HG03354 (cell line): Measurements from ENCODE around the gene SLC35F6.
A peak's percentile ranks its signal among the peaks of the same experiment; 100 is the strongest.
"Not testable (repeated sequence)": the region's sequence is repeated elsewhere in the genome, so short reads cannot be mapped to it uniquely, and the experiment has no call there.

Experiments used
- ATAC-seq: cut with Tn5 transposase; IDR thresholded peaks from one replicate; pipeline ENCODE4 v1.9.1; 2021; ENCODE audit warnings: mild to moderate bottlenecking; ENCODE audit not compliant: unreplicated experiment, poor library complexity, severe bottlenecking

The SLC35F6 gene

GRCh38 chr2:26754539-26754938, 9.5 kb upstream of the SLC35F6 start:
- ATAC-seq = no peak

- no peak for ATAC-seq
Observed at GRCh38 chr2:26754972-26755670, 9.0 kb upstream of the SLC35F6 start.

DNA sequence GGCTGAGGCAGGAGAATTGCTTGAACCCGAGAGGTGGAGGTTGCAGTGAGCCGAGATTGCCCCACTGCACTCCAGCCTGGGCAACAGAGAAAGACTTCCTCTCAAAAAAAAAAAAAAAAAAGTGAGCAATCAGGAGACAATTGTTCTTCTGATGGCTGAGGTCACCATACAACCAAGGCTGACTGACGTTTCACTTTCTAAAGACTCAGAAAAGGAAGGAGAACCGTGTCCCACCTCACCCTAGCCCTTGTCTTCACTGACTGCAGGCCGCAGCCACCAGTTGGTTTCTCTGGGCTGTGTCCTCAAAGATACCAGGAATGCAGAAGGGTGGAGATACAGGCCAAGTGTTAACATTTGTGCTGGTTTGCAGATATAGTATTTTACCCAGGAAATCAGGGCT, 7.7 kb upstream of the SLC35F6 start:
- no peak for ATAC-seq

DNA sequence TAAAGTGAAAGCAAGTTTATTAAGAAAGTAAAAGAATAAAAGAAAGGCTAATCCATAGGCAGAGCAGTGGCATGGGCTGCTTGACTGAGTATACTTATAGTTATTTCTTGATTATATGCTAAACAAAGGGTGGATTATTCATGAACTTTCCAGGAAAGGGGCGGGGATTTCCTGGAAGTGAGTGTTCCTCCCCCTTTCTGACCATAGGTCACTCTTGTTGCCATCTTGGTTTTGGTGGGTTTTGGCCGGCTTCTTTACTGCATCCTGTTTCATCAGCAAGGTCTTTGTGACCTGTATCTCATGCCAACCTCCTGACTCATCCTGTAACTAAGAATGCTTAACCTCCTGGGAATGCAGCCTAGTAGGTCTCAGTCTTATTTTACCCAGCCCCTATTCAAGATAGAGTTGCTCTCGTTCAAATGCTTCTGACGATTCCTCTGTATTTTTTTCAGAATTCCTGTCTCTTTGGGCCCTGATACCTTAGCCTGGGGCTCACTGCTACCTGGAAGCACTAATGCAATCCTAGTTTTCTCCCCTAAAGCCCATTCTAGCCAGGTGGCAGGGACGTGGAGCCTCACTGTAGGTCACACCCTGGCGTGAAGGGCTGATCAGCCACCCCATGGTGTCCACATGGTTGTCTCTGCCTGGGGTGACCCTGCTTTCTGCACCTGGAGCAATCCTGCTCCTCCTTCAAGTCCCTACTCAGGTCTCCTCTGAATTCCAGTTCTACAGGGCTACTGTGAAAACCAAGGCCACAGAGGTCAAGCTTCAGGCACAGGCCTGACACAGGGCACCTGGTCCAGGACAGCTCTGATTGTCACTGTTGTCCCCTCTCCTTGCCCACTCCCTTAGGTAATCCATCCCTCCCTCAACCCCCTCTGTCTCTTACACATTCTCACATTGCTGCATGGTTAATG, 6.0 kb upstream of the SLC35F6 start:
- peak; percentile 65 for ATAC-seq

DNA sequence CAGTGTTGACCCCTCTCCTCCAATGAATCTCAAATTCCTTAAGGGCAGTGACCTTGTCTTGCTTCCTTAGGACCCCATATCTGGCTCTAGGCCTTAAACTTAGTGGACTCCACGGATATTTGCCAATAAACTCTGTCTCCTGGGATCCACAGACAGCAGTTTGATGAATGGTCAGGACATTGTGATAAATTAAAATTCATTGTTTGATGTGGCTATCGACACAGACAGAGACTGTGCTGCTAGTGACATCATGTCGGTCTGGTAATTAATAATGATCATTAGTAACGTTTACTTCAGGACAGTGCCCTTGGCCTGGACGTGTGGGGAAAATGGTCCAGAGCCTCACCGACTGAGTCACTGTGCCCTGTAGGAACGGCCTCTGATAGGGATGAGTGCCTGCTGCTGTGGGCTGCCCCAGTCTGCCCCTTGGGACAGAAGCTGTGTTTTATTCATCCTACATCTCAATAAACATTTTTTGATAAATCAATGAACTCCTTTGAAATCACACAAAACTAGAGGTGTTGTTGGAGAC, 5.2 kb upstream of the SLC35F6 start:
- no peak for ATAC-seq

DNA sequence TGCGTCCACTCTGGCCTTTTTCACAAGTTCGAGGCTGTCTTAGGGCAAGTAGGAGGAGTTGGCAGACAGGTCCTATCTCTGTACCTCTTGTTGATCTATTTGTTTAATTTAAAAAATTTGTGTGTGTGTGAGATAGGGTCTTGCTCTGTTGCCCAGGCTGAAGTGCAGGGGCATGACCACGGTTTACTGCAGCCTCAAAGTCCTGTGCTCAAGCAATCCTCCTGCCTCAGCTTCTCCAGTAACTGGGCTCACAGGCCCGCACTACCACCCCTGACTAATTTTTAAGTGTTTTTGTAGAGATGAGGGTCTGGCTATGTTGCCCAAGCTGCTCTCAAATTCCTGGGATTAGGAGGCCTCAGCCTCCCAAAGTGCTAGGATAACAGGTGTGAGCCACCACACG, 4.2 kb upstream of the SLC35F6 start:
- no peak for ATAC-seq

GRCh38 chr2:26760991-26761390, 3.1 kb upstream of the SLC35F6 start:
- ATAC-seq = not testable (repeated sequence)

DNA sequence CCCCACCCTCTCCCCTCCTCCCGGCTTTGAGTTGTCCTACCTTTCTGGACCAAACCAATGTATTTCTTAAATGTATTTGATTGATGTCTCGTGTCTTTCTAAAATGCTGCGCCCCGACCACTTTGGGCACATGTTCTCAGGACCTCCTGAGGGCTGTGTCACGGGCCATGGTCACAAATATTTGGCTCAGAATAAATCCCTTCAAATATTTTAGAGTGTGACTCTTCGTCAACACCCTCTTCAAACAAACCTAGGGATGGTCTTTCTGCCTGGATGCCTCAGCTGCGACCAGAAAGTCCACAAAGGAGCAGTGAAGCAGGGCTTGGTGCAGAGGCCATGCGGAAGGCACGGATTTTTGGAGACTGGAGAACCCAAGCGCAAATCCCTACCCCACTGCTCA, 1.1 kb upstream of the SLC35F6 start:
- no peak for ATAC-seq

DNA sequence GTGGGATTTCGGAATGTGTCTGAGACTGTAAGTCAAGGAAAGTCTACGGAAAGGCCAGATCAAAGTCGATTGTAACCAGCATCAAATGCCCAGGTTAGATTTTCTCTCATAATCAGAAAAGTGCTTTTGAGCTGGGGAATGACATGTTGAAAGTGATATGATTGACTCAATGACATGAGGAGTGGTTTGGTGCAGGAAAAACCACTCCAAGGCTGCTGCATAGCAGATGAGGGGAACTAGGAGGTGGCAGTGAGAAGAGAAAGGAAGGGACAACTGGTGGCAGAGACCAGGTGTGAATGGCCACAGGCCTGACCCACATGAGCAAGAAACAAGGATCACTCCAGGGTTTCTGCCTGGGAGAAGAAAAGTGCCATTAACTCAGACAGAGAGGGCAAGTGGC, 822 bp downstream of the SLC35F6 start:
- ATAC-seq = no peak

DNA sequence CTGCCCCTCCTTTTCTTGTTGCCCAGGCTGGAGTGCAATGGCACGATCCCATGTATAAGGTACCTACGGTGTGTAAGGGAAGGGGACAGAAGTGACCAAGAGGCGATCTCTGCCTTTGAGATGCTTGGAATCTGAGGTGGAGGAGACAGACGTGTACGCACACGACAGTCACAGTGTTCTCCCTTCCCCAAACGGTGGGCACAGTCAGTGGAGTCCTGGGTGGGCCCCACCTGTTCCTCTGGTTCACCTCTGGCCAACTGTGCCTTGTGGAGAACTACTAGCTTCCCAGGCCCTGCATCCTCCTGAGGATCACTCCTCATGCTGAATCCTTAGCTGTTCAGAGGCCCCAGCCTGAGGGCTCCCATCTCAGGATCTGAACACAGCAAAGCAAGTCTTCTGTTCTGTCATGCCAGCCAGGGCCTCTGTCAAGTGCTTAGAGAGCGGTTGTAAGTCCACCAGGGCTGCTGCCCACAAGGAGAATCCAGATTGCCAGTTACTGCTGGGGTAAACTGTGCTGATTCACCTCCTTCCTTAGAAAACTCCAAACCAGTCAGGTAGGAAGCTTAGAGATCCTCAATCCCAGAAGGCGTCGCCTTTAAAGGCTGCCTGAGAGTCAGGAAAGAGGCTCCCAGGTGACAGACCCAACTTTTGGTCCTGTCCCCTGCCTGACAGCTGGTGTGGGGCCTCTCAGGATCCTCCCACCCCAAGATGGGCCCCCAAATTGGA, 1.6 kb downstream of the SLC35F6 start:
- no peak for ATAC-seq

DNA sequence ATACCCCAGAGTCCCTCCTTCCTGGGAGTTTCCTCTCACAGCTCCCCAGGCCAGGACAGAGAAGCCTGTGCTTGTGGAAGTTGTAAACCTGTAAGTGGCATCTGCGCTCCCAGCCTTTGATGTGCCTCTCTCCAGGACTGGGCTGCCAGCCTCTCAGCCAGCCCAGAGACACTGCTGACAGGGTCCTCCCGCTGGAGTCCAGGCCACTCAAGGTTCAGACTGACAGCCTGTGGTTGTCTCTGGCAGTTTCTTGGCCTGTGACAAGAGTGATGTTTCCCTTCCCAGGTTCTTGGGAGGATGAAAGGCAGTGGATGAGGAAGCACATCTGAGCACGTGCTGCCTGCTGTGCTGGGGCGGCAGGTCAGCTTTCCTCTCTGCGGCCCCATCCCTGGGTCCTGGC, 3.0 kb downstream of the SLC35F6 start:
- no peak for ATAC-seq

DNA sequence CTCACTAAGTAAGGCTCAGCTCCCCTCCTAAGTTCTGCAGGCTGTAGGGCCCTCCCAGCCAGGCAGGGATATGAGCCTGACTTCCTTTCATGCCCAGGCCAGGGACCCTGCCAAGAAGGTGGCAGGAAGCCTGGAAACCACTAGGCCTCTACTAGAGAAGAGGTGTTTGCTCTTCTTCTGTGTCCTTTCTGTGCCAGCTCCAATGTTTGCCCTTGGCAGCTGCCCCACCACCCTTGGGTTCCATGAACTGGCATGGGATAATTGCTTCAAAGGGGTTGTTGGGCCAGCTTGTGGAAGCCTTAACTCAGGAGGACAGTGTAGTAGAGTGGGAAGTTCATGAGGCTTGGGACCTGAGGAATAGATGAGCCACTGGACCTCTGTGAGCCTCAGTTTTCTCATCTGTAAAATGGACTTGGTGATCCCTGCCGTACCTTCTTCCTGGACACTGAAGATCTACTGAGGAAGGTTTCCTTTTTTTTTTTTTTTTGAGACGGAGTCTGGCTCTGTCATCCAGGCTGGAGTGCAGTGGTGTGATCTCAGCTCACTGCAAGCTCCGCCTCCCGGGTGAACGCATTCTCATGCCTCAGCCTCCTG, 3.9 kb downstream of the SLC35F6 start:
- no peak for ATAC-seq

DNA sequence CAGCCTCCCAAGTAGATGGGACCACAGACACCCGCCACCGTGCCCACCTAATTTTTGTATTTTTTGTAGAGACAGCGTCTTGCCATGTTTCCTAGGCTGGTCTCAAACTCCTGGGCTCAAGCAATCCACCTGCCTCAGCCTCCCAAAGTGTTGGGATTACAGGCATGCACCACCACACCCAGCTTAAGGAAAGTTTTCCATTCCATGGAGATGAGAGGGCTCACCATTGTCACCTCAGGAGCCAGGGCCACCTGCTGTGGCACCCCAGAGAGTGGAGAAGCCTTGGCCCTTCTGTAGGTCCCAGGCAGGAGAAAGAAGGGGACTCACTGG, 4.6 kb downstream of the SLC35F6 start:
- ATAC-seq = no peak

GRCh38 chr2:26769089-26769761, 5.1 kb downstream of the SLC35F6 start:
- ATAC-seq = no peak

DNA sequence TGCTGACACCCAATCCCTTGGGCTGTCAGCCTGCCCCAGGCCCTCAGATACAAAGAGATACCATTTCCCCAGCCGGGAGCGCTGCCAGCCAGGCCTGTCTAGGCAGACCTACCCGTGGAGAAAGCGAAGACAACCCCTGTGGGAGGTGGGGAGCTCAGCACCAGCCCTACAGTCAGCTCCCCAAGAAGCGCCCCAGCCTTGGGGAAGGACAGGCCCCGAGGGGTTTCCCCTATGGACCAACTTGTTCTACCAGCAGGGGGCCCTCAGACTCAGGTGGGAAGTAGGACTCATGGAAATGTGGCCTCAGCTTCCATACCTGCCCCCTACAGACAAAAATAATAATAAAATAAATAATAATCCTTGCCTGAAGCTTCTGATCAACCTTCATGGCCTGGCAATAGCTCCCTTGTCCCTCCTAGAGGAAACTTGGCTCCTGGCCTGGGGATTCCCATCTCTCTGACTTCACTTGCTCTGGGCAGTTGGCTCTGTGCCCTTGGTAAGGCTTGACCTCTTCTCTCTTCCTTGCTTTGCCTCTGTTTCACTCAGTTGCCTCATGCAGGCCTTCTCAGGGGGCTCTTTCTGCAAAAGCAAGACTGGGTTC, 7.0 kb downstream of the SLC35F6 start:
- no peak for ATAC-seq

GRCh38 chr2:26772064-26773001, 8.2 kb downstream of the SLC35F6 start:
- no peak for ATAC-seq

DNA sequence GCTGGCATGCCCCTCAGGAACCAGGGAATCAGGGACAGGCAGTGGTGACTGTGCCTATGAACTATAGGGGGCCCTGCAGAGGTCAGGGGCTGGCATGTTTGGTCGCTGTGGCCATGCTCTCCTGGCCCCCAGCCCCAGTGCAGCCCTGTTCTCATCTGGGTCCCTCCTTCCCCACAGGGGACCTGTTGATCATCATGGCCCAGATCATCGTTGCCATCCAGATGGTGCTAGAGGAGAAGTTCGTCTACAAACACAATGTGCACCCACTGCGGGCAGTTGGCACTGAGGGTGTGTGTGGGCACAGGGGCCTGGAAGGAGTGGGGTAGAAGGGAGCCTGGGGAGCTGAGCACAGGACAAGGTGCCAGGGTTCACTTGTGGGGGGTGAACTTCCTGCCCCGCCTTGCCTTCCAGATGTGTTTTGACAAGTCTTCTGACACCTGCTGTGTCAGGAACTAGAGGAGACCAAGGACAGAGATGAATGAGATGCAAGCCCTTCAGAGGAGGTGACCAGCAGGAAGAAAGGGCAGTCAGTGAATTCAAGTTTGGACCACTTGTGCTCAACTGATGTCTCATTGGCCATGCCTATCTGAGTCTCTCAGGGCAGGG, 12.2 kb downstream of the SLC35F6 start:
- ATAC-seq = no peak

DNA sequence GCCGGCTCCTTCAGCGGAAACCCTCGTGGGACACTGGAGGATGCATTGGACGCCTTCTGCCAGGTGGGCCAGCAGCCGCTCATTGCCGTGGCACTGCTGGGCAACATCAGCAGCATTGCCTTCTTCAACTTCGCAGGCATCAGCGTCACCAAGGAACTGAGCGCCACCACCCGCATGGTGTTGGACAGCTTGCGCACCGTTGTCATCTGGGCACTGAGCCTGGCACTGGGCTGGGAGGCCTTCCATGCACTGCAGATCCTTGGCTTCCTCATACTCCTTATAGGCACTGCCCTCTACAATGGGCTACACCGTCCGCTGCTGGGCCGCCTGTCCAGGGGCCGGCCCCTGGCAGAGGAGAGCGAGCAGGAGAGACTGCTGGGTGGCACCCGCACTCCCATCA, 14.0 kb downstream of the SLC35F6 start:
- no peak for ATAC-seq
